ENCODE results near the gene DGCR8. TPM values are rescaled to one million over a fixed set of nuclear protein-coding genes. Genes with fewer than 3 reads are reported as not detected.

The DGCR8 gene
- total RNA-seq, 2 experiments from 2014 or later = 17.8 to 18.5 TPM

DNA sequence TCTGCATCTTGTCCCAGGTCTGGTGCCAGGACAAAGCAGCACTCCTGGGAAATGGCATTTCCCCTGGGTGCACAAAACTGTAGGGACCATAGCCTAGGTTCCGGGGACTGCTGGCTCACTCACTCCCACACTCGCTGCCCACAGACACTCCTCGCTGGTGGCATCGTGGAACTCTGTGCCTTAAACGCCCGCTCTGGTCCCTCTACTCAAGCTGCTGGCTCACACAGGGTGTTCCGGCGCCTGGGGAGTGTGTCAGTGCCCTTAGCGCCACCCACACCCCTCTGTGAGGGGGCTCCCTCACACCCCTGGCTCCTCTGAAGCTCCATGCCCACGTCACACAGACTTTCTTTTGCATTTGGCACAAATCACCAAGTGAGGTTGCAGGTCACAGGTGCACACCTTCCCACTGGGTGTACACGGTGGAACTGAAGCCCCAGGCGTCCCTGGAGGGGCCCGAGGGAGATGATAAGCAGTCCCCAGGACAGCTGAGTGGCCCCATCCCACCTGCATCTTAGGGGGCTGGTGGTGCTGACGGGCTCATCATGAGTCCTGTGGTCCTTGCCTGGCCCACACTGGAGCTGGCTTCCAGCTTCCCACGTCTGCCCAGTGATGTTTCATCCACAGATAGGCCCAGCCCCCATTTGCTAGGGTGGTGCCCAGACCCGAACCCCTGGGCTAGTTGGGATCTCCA lies 23.2 kb upstream of the DGCR8 start:
- TF ChIP-seq, protein P1, sequence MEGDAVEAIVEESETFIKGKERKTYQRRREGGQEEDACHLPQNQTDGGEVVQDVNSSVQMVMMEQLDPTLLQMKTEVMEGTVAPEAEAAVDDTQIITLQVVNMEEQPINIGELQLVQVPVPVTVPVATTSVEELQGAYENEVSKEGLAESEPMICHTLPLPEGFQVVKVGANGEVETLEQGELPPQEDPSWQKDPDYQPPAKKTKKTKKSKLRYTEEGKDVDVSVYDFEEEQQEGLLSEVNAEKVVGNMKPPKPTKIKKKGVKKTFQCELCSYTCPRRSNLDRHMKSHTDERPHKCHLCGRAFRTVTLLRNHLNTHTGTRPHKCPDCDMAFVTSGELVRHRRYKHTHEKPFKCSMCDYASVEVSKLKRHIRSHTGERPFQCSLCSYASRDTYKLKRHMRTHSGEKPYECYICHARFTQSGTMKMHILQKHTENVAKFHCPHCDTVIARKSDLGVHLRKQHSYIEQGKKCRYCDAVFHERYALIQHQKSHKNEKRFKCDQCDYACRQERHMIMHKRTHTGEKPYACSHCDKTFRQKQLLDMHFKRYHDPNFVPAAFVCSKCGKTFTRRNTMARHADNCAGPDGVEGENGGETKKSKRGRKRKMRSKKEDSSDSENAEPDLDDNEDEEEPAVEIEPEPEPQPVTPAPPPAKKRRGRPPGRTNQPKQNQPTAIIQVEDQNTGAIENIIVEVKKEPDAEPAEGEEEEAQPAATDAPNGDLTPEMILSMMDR (IDR thresholded peaks at IDR 0.05) = no peak
- Mint-ChIP-seq H3K4me1 (ENCODE audit: low read depth) (no peaks in the 10 kb centered on the region), H3K9me3 (no peaks in the 10 kb centered on the region), H3K4me3 (no peak overlapping the region), H3K27ac (no peak overlapping the region), H3K36me3 (ENCODE audit: low read depth) (peaks cover 71% of the 10 kb centered on the region), H3K27me3 (no peaks in the 10 kb centered on the region)
- H3K36me3 ChIP-seq (ENCODE audit: insufficient read depth, low read length) = peaks cover 68% of the 10 kb centered on the region
- H3K4me3 ChIP-seq (ENCODE audit: low read length) = no peak overlapping the region
- ChIA-PET CTCF (no interaction called here), POLR2A (no interaction called here)
- H3K9me3 ChIP-seq (ENCODE audit: control insufficient read depth in 1 of 2, insufficient read depth in 1 of 2, low read length in 2 of 2) = no peaks in the 10 kb centered on the region
- H3K27me3 ChIP-seq (ENCODE audit: control insufficient read depth in 1 of 2, insufficient read depth in 2 of 2, low read length in 2 of 2) = no peaks in the 10 kb centered on the region
- DNase-seq = no peak
- intact Hi-C loops (cut with DNase I, micrococcal nuclease) = no loop called here
- H3K4me1 ChIP-seq (ENCODE audit: insufficient read depth, low read length) = no peaks in the 10 kb centered on the region
- no peak for ATAC-seq (ENCODE audit: poor library complexity)
- H3K27ac ChIP-seq (ENCODE audit: low read depth in 1 of 2, low read length in 2 of 2) = no peak overlapping the region

DNA sequence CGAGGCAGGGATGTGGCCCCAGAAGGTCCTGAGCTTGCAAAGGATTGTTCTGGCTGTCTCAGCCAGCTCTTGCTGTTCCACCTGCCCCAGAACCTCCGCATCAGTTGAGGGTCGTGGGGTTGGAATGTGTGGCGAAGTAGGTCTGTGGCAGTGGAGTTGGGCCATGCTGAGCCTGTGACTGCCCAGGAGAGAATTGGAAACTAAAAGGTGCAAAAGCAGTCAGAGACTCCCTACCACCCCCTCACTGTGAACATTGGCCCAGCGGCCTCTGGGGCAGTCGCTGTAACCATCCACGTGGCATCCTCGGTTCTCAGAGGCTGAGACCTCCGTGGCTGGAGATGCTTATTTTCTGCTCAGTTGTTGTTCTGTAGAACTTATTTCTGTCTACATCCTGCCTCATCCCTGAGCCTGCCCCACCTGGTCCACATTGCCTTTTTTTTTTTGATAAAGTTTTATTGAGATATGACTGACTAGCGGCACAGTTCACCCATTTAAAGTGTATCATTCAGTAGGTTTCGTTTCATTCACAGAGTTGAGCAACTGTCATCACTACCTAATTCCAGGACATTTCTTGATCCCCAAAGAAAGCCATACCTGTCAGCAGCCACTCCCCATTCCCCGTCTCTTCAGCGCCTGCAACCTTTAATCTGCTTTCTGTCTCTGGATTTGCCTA lies 22.3 kb upstream of the DGCR8 start:
- no peak overlapping the region for H3K27ac ChIP-seq (ENCODE audit: low read depth in 1 of 2, low read length in 2 of 2)
- ChIA-PET POLR2A (no interaction called here), CTCF (no interaction called here)
- H3K27me3 ChIP-seq (ENCODE audit: control insufficient read depth in 1 of 2, insufficient read depth in 2 of 2, low read length in 2 of 2) = no peaks in the 10 kb centered on the region
- intact Hi-C loops (cut with DNase I, micrococcal nuclease) = no loop called here
- no peaks in the 10 kb centered on the region for H3K27me3 Mint-ChIP-seq
- ATAC-seq (ENCODE audit: poor library complexity) = no peak
- no peaks in the 10 kb centered on the region for H3K4me1 Mint-ChIP-seq (ENCODE audit: low read depth)
- no peak overlapping the region for H3K4me3 ChIP-seq (ENCODE audit: low read length)
- H3K4me3 Mint-ChIP-seq = no peak overlapping the region
- H3K9me3 ChIP-seq (ENCODE audit: control insufficient read depth in 1 of 2, insufficient read depth in 1 of 2, low read length in 2 of 2) = no peaks in the 10 kb centered on the region
- TF ChIP-seq, protein P1 (IDR thresholded peaks at IDR 0.05) = no peak
- peaks cover 68% of the 10 kb centered on the region for H3K36me3 Mint-ChIP-seq (ENCODE audit: low read depth)
- DNase-seq = no peak
- H3K9me3 Mint-ChIP-seq = no peaks in the 10 kb centered on the region
- peaks cover 66% of the 10 kb centered on the region for H3K36me3 ChIP-seq (ENCODE audit: insufficient read depth, low read length)
- no peaks in the 10 kb centered on the region for H3K4me1 ChIP-seq (ENCODE audit: insufficient read depth, low read length)
- H3K27ac Mint-ChIP-seq = no peak overlapping the region

DNA sequence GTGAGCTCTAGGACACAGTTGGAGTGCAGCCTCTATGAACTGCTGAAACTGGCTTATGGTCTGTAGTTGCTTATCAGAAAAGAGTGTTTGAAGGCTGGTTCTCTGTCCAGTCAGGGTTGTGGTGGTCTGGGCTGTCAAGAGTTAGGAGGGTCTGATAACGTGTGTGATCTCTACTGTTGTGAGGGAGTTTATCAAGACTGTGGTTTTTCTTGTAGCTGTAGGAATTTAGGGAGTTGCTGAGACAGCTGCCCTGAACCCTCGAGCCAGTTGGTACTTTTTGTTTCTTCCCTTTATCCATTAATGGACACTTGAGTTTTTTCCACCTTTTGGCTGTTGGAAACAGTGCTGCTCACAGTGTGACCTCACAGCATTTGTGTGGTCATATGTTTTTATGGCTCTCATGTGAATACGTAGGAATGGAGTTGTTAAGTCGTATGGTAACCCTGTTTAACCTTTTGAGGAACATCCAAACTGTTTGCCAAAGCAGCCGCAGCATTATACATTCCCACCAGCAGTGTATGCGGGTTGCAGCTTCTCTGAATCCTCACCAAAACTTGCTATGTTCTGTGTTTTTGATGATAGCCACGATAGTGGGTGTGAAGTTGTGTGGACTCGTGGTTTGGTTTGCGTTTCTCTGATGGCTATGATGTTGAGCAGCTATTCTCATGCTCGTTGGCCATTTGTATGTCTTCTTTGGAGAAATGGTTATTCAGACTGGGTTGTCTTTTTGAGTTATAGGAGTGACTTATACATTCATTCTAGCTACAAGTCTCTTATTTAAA lies 20.9 kb upstream of the DGCR8 start:
- no peaks in the 10 kb centered on the region for H3K4me1 Mint-ChIP-seq (ENCODE audit: low read depth)
- no peak for ATAC-seq (ENCODE audit: poor library complexity)
- Histone ChIP-seq H3K27ac (ENCODE audit: low read depth in 1 of 2, low read length in 2 of 2) (no peak overlapping the region), H3K36me3 (ENCODE audit: insufficient read depth, low read length) (peaks cover 64% of the 10 kb centered on the region), H3K4me1 (ENCODE audit: insufficient read depth, low read length) (no peaks in the 10 kb centered on the region), H3K4me3 (ENCODE audit: low read length) (no peak overlapping the region), H3K27me3 (ENCODE audit: control insufficient read depth in 1 of 2, insufficient read depth in 2 of 2, low read length in 2 of 2) (no peaks in the 10 kb centered on the region), H3K9me3 (ENCODE audit: control insufficient read depth in 1 of 2, insufficient read depth in 1 of 2, low read length in 2 of 2) (no peaks in the 10 kb centered on the region)
- TF ChIP-seq, protein P1 (IDR thresholded peaks at IDR 0.05) = no peak
- CTCF ChIA-PET = no interaction called here
- H3K27ac Mint-ChIP-seq = no peak overlapping the region
- DNase-seq = no peak
- H3K27me3 Mint-ChIP-seq = no peaks in the 10 kb centered on the region
- no peaks in the 10 kb centered on the region for H3K9me3 Mint-ChIP-seq
- intact Hi-C loops (cut with DNase I, micrococcal nuclease) = no loop called here
- POLR2A ChIA-PET = no interaction called here
- H3K4me3 Mint-ChIP-seq = no peak overlapping the region
- peaks cover 65% of the 10 kb centered on the region for H3K36me3 Mint-ChIP-seq (ENCODE audit: low read depth)

Measured in CD4-positive, alpha-beta T cell (primary cell).